GM19324 (cell line): ENCODE measurements around the gene FAM107B.

ENCODE experiments used
- ATAC-seq: cut with Tn5 transposase; IDR thresholded peaks from one replicate; pipeline ENCODE4 v1.9.1; 2021; ENCODE audit warnings: mild to moderate bottlenecking, moderate library complexity; ENCODE audit not compliant: unreplicated experiment, low FRiP score

Gene FAM107B

DNA sequence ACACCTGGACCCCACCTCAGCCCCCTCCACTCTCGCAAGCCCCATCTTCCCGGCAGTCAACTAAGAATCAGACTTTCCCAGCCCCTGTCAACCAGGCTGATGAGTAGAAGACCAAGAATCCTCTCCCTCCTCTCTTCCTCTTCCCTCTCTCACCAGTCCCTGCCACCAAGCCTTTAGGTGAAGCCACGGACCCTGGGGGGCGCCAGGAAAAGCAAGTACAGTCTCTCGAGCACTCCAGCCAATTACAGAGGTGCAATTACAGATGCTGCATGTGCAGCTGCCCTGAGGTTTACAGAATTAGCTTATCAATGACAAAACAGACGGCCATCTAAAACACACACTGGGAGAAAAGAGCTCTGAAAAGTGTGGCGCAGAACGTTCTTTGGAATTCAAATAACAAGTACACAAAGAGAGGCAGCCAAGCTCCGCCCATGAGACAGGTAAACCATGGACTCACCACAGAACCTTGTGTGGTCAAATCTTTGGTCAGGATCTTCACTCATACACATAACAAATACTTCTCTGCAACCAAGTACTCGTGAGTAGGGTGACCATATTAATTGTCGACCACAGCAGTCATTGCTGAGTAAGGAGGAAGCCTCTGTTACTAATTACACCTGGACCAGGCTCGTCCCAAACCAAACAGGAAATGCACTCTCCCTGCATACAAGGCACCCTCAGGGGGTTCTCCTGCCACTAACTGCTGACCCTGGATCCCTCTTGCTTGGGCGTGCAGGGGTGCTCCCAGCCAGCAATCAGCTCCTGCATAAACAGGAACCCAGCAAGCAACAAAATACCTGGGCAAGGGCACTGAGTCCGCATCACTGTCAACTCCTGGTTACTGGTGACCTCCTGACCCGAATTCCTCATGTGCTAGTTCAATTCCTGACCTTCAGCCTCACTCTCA lies 189.2 kb downstream of the FAM107B start:
- ATAC-seq = no peak

DNA sequence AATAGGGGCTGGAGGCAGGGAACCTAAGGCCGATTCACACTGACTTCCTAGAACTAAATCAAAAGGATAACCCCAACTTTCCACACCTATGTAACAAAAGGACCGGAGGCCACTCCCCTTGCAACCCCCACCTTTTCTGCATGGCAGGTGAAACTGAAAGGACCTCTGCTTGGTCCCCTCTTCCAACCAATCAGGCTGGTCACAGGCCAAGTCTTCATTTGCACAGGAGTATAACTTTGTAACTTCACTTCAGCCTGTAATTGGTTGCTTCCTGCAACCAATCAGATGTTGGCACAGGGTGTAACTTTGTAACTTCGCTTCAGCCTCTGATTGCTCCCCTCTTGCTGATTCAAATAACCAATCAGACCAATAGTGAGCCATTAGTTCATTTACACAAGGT lies 190.0 kb downstream of the FAM107B start:
- no peak for ATAC-seq

DNA sequence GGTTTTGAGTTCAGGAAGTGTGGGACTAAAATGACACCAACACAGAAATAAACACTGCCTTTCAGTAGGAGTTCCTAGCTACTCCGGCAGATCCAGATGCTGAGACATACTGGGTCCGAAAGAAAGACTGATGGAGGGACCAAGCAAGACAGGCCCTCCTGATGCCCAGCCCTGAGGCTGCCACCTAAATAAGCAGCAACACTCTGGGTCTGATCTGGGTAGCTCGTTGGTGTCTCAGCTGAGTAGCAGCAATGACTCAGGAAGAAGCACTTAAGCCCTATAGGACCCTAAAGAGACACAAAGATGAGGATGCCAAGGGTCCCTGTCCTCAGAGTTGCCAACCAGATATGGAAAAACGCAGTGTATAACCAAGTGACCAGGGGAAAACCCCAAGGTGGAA lies 190.7 kb downstream of the FAM107B start:
- ATAC-seq = no peak

DNA sequence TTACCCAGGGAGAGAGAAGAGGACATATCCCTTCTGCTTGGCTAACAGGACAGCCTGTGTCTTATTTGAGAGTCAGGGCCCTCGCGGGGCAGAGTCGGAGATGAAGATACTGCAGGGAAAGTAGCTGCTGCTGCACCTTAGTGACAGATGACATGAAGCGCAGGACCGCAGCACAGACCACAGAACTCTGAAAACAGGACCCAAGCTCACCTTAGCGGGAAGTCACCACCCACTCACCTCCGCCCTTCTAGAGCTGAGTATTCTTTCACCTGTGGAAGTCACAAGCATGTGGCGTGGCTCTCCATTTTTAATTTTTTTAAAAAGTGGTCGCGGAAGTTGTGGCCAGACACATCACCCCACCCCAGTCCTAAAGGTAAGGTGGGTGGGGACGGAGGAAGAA lies 191.4 kb downstream of the FAM107B start:
- no peak for ATAC-seq

GRCh38 chr10:14581553-14582321 lies 193.0 kb downstream of the FAM107B start:
- ATAC-seq = no peak

- no peak for ATAC-seq
These were observed 193.9 kb downstream of the FAM107B start for GRCh38 chr10:14580671-14581332.

GRCh38 chr10:14579405-14579804 lies 195.3 kb downstream of the FAM107B start:
- ATAC-seq = no peak

GRCh38 chr10:14578060-14578952 lies 196.4 kb downstream of the FAM107B start:
- no peak for ATAC-seq

- no peak for ATAC-seq
These were observed 199.8 kb downstream of the FAM107B start for GRCh38 chr10:14574885-14575284.

- no peak for ATAC-seq
These were observed 200.4 kb downstream of the FAM107B start for GRCh38 chr10:14574291-14574690.

- ATAC-seq = no peak
These were observed 200.9 kb downstream of the FAM107B start for GRCh38 chr10:14573666-14574261.

DNA sequence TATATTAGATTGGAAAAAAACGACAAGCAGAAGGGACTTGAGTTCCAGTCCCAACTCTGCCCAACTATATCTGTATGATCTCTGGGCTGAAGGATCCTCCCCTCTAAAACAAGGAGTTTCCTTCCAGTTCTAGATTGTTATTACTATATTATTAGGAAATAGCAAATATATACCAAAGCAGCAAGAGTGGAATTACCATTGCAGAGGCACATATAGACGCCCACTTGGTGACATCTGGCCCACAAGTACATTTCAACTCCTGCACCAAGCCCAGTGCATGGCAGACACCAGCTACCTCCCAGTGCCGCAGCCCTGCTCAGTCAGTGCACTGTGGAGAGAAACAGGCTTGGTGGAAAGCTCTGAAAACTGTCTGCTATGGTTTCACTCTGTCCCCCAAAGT lies 201.9 kb downstream of the FAM107B start:
- ATAC-seq = no peak

DNA sequence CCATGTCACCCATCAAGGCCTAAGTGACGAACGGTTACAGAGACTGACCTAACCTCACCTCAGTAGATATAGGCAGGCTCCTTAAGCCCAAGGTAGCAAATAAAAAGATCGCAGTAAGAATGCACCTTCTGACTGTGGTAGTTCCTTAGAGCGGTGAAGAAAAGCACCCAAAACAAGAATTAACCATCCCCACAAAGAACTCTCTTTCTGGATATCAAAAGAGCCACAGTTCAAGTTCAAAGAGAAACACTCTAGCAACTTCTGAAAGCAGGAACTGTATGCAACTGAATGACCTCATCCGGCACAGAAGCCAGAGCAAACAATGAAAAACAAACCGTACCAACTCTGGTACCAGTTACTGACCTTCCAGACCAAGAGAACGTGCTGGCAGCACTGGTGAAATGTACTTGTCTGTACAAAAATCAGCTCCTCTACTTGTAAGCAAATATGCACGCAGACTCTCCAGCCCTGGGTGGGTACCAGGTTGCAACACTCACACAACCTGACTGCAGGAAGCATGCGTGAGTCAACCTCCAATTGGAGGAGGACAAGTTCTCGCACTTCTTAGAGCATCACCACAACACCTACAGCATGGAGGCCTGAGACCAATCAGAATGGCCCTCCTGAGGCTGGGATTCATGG lies 202.7 kb downstream of the FAM107B start:
- peak; percentile 61 for ATAC-seq

- no peak for ATAC-seq
These were observed 203.9 kb downstream of the FAM107B start for GRCh38 chr10:14570800-14571199.

DNA sequence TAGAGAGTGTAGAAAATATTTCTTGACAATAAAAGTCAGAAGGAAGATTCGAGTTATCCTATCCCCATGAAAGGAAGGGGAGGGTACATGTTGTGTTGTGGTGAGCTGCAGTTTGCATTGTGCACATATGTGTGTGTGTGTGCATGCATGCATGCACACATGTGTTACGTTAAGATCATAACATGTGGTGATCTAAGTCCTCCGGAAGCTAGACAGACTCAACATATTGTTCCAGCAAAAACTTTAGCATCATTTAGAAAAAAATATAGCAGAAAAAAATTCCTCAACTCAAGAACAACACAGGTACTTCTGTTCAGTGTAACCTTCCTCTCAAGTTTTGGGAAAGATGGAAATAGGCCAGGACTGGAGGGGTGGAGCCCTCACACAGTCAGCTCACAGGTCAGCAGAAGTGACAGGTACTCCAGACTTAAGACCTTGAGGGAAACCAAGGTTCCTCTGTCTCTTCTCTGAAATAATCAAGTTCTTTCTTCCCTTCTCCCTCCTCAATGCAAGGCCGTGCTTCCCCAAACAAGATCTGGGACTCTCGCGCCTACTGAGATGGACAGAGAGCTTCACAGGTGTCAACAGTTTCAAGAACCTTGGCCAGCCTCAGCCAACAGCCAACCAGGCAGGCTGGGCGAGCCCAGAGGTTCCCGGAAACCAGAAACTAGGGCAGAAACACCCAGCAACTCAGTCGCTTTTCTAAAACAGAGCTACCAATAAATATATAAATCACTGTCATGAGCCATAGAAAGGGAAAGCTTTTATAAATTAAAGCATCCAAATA lies 205.2 kb downstream of the FAM107B start:
- no peak for ATAC-seq

- ATAC-seq = no peak
These were observed 207.3 kb downstream of the FAM107B start for GRCh38 chr10:14567421-14567820.

DNA sequence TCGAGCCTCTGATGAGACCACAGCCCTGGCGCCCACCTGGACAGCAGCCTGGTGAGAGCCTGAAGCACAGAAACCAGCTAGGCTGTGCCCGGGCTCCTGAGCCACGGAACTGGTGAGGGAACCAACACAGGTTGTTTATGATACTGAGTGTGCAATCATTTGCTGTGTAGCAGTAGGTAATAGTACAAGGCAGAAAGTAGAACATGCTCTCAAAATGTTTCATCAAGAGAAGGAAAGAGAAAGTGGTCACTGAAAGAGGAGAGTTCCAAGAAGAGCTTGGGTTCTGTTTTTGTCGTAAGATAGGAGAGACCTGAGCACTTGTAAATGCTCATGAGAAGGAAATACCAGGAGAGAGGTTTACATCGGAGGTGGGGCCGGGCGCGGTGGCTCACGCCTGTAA lies 208.2 kb downstream of the FAM107B start:
- ATAC-seq = no peak

DNA sequence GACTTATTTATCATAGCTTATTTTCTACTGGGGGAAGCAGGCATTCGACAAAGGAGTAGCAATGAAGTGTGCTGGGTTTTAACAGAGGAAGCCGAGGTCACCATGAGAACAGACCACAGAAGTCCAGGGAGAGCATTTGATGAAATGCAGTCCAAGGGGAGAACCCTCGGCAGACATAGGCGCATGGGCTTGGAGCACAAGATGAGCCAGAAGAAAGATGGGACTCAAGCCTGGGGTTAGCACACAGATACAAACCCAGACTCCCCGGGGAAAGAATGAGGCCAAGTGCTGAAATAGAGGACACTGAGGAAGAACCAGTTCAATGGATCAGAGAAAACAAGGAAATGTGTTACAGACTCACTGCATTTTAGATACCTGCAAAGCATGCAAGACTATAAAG lies 209.5 kb downstream of the FAM107B start:
- ATAC-seq = no peak
